GM19238 (cell line): ENCODE results near the gene PHACTR3.
"Not testable (repeated sequence)": the region's sequence is repeated elsewhere in the genome, so short reads cannot be mapped to it uniquely, and the experiment has no call there.

ENCODE experiments used
- DNase-seq: peaks from one replicate; pipeline ENCODE4 v3.0.0; 2011; ENCODE audit warnings: low spot score; ENCODE audit not compliant: insufficient read length

PHACTR3 gene

DNA sequence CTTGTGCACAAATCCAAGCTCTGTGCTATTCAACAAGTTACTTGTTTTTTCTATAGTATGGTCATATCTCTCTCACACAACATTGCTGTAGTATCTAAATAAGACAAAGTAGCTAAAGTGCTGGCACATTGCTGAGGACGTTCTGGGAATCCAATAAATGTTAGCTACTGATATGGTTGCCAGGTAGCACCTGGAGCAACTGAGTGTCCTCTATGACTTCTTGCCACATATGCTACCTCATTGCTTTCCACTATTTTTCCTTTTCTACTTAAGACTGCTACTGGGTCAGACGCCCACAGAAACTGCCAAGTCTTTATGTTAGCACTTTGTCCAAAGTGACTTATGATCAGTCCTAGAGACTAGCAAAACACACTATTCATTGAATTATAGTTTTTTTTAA is 243.8 kb downstream of the PHACTR3 start:
- no peak for DNase-seq

DNA sequence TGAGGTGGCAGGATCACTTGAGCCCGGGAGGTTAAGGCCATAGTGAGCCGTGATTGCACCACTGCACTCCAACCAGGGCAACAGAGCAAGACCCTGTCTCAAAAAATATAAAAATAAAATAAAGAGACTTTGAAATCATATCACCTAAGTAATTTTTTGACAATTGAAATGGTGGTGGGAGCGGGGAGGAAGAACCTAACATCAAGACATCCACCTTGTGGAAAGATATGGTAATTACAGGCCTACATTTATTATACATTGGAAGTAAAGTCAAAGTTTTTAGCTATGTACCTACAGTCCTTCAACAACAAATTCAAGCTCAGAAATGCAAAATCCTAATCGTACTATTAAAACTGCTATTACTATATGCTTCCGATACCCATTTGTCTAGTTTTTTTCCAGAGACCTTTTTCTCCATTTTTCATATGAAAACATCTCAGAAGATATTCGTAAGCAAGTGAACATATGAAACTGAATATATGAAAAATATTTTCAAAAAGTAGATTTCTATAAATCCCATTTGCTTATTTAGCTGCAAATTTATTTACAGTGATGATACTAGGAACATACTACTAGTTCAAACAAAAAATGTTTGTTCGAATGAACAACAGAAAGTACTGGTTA is 245.8 kb downstream of the PHACTR3 start:
- DNase-seq, result no peak

DNA sequence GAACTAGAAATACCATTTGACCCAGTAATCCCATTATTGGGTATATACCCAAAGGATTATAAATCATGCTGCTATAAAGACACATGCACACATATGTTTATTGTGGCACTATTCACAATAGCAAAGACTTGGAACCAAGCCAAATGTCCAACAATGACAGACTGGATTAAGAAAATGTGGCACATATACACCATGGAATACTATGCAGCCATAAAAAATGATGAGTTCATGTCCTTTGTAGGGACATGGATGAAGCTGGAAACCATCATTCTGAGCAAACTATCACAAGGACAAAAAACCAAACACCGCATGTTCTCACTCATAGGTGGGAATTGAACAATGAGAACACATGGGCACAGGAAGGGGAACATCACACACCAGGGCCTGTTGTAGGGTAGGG is 252.2 kb downstream of the PHACTR3 start:
- DNase-seq, result not testable (repeated sequence)

DNA sequence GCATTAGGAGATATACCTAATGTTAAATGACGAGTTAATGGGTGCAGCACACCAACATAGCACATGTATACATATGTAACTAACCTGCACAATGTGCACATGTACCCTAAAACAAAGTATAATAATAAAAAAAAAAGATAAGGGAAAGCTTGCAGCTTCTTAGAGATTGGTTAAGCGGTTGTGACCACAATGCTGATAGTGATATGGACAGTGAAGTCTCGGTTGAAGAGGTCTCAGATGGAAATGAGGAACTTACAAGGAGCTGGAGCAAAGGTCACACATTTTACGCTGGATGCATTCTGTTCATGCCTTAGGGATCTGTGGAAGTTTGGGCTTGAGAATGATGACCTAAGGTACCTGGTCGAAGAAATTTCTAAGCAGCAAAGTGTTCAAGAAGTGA is 252.6 kb downstream of the PHACTR3 start:
- not testable (repeated sequence) for DNase-seq

DNA sequence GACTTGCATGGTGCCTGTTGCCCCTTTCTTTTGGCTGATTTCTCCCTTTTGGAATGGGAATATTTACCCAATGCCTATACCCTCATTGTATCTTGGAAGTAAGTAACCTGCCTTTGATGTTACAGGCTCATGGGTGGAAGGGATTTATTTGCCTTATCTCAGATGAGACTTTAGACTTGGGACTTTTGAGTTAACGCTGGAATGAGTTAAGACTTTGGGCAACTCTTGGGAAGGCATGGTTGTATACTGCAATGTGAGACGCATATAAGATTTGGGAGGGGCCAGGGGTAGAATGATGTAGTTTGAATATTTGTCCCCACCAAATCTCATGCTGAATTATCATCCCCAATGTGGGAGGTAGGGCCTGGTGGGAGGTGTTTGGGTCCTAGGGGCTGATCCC is 253.6 kb downstream of the PHACTR3 start:
- DNase-seq, result no peak

DNA sequence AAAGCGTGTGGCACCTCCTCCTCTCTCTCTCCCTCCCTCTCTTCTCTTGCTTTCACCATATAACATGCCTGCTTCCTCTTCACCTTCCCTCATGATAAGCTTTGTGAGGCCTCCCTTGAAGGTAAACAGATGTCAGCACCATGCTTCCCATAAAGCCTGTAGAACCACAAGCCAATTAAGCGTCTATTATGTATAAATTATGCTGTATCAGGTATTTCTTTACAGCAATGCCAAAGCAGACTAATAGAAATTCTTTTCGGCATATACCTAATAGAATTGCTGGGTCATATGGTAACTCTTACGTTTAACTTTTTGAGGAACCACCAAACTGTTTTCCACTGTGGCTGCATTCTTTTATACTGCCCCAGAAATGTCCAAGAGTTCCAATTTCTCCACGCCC is 254.1 kb downstream of the PHACTR3 start:
- no peak for DNase-seq

DNA sequence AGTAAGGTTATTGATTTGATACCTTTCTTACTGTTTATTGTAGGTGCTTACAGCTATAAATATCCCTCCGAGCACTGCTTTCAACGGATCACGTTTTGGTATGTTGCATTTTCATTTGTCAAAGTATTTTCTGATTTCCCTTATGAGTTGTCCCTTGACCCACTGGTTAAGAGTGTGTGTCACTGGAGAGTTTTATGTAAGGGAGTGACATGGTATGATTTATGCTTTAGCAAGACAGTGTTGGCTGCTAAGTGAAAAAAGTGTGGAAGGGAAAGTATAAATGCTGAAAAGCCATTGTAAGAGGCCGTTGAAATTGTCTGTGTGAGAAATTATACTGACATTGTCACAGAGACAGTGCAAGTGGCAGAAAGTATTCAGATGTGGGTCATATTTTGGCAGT is 257.1 kb downstream of the PHACTR3 start:
- no peak for DNase-seq

DNA sequence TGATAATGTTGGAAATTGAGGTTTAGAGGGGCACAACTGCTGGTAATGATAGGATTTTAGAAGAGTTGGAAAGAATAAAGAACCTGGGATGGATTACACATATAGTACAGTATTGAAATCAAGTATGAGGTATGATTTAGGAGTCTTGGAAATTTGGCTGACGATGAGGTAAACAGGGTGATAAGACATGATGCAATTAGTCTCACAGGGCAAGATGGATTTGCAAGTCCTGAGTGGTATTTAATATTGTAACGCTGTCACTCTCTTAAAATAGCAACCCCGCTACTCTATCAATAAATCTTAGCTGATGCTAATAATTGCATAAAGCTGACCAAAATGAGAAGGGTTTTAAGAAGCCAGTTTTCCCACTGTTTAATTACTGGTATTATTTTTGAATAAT is 258.7 kb downstream of the PHACTR3 start:
- no peak for DNase-seq

DNA sequence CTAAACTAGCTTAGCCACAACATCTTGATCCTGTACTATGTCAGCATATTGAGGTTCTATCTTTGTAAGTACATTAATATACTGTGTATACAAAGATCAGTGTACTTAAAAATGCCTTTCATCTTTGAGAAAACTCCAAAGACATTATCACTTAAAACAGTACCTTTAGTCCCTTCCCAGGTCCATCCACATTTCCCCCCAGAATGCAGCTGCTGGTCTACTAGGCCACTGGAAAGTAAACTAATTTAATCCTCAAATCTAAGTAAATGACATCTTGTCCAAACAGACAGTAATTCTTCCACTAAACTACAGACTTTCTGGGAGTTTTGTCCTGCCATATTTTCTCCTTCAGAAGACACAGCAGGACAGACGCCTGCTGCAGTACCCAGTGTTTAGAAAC is 260.4 kb downstream of the PHACTR3 start:
- no peak for DNase-seq

DNA sequence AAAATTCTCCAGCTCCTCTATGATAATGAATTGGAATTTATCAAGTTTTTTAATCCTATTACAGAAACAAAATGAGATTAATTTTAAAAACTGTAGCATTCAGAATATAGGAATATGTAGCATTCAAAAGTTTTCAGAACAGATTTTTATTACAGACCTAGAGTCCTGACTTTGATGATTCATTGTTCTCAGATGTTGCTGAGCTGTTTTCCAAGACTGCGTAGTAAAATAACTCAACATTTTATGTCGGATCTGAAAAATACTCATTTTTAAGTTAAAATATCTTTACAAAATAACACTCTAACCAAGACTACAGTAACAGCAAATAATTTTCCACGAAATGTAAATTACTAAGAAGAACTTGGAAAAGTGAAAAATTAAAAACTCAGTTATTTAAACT is 262.0 kb downstream of the PHACTR3 start:
- no peak for DNase-seq

DNA sequence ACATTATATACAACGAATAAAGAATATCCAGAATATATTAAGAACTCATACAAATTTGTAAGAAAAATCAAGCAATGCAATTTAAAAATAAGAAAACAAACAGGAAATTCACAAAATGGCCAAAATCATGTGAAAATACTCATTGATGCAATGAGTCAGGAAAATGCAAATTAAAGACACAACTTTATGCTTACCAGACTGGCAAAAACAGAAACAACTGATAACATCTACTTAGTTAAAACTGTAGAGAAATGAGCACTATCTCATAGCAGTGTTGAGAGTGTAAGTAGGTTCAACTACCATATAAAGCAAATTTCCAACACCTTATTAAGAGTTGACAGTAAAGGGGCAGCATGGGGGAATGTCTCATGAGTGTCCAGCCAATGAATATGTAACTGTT is 266.8 kb downstream of the PHACTR3 start:
- no peak for DNase-seq

DNA sequence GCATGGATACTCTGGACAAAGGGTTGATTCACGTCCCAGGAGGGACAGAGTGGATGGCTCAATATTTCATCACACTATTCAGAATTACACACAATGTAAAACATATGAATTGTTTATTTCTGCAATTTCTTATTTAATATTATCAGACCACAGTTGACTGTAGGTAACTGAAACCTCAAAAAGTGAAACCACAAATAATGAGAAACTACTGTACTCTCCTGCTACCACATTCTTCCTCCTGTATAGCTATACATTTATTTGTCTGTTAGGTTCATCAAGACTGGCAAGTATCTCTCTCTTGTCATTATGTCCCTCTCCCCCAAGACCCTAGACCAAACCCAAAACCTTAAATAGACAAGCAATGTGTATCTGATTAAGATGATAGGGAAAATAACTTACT is 269.1 kb downstream of the PHACTR3 start:
- no peak for DNase-seq

DNA sequence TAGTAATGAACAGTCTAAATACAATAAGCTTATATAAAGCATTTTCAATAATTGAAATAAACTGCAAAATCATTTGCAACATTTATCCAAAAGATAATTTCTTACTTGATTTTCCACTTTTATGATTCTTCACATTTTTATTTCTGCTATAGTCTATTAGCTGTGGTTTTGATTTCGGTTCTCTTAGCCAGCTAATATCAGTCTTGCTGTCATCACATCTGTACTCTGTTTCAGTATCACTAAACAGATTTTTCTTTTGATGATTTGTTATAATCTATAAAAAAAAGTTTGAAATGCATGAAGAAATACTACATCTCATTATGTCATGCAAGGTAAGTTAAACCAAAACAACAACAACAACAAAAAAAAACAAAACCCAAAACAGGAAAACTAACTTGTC is 275.9 kb downstream of the PHACTR3 start:
- DNase-seq, result no peak

DNA sequence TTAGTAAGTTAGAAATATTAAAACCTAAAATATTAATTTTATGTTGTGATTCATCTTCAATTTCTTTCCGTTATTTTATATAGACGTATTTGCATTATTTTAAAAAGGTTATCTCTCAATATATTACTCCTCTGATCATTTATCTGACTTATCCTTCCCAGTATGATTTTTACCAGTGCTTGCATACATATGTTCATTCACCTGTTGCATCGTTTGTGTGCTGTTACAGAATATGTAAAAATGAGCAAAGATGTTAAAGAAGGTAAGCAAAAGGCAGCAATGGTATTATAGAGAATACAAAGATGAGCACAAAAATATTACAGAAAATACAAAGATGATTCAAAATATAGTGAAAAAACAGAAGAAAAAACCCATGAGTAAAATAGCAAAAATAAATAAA is 280.2 kb downstream of the PHACTR3 start:
- no peak for DNase-seq

DNA sequence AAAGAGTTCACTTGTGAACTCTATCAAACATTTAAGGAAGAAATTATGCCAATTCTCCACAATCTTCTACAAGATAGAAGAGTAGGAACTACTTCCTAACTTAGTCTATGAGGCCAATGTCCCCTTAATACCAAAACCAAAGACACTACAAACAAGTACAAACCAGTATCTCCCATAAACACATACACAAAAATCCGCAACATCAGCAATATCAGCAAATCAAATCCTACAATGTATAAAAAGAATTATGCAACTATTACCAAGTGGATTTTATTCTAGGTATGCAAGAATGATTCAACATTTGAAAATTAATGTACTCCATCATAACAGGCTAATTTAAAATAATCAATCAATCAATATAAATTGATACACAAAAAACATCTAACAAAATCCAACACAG is 283.7 kb downstream of the PHACTR3 start:
- no peak for DNase-seq

DNA sequence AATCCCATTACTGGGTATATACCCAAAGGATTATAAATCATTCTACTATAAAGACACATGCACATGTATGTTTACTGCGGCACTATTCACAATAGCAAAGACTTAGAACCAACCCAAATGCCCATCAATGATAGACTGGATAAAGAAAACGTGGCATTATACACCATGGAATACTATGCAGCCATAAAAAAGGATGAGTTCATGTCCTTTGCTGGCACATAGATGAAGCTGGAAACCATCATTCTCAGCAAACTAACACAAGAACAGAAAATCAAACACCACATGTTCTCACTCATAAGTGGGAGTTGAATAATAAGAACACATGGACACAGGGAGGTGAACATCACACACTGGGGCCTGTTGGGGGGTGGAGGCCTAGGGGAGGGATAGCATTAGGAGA is 285.7 kb downstream of the PHACTR3 start:
- DNase-seq, result not testable (repeated sequence)

DNA sequence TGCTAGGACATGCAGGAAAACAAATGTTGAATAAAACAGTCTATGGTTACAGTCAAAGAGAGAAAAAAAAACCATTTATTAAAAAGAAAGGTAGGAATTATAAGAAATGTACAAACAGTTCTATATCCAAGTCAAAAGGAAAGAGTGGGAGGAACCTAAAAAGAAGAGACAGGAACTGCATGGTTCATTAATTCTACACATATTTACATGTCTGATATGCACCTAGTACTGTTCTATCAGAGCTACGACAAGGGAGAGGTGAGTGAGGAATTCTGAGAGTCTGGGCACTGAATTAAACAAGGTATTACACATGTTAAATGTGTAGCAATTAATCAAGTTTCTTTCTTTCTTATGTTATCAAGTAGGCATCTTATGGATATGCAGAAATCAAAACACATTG is 287.2 kb downstream of the PHACTR3 start:
- DNase-seq, result no peak

DNA sequence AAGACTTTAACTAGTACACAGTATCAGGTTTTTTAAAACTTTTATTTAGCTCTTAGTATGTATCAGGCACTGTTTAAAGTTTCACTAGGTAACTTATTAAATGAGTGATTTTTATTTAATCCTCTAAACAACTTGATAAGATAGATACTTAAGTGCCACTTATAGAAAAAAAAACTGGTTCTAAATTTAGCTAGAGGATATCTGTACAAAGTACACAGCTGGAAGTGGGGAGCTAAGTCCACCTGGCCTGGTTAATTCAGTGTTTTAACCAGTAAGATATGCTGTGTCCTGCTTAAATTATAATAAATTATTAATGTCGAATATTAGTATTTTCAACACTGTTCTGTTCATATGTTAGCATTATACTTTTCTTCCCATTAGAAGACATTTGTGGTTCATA is 291.6 kb downstream of the PHACTR3 start:
- no peak for DNase-seq
